ENCODE measurements around the gene ITPKB. TPM values are rescaled to one million over a fixed set of nuclear protein-coding genes. Genes with fewer than 3 reads are reported as not detected.

Gene ITPKB
- total RNA-seq, 1 donor from 2014 or later = 19.5 TPM

DNA sequence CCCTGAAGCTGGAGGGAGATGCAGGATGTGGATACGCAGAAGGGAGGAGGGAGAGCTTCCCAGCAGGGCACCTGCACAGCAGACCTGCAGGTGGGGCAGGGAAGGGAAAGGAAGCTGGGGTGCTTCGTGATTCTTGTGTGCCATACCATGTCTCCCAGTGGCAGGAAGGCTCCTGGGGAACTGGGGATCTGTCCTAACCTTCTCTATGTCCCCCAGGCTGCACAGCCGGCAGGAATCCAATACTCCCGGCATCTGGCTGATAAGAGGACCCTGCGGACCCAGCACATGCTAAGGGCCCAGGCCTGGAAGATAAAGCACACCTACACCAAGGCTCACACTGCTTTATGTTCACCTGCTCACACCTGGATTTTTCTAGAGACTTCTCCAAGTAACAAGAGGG is 79.4 kb downstream of the ITPKB start:
- intact Hi-C loops (cut with micrococcal nuclease) = no loop called here
- DNase-seq (no peak), ATAC-seq (no peak)

DNA sequence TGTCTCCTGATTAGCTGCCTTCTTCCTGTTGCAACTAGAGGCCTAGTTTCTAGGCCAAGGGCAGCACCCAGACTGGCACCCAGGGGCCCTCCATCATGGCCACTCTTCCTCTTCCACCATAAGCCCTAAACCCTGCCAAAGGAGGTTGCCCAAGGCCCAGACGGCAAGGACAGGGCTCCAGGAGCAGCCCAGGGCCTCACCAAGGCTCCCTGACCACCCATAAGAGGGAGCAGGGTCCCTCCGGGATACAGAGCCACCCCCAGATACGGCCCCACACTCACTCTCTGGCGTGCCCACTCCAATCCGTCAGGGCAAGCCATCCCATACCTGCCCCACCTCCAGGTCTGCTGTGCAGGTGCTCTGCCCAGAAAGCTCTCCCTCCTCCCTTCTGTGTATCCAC is 79.9 kb downstream of the ITPKB start:
- DNase-seq (no peak), ATAC-seq (no peak)
- intact Hi-C loops (cut with micrococcal nuclease) = no loop called here

DNA sequence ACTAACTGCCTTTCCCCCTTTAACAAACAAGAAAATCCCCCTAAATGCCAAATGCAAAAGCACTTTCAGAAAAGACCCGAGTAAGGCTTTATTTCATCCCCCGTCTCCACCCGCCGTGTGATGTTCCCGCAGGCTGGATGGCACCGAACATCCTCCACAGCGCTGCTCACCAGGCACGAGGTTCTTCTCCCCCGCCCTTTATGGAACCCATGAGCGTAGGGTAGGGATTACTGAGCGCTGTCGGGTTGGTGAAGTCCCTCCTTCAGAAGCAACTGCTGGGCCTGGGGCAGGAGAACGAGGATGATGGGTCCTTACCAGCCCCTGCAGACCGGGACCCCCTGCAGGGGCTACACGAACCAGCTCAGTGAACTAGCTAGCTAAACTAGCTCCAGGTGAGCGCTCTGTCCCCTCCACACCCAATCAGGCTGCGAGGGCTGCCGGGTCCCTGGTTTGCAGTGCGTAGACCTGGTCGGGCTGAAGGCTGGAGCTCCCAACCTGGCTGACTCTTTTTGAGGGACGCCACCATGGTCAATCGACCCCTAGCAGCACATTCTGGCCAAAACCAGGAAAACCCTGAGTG is 80.4 kb downstream of the ITPKB start:
- ATAC-seq = no peak
- no peak for DNase-seq
- intact Hi-C loops (cut with micrococcal nuclease) = no loop called here

DNA sequence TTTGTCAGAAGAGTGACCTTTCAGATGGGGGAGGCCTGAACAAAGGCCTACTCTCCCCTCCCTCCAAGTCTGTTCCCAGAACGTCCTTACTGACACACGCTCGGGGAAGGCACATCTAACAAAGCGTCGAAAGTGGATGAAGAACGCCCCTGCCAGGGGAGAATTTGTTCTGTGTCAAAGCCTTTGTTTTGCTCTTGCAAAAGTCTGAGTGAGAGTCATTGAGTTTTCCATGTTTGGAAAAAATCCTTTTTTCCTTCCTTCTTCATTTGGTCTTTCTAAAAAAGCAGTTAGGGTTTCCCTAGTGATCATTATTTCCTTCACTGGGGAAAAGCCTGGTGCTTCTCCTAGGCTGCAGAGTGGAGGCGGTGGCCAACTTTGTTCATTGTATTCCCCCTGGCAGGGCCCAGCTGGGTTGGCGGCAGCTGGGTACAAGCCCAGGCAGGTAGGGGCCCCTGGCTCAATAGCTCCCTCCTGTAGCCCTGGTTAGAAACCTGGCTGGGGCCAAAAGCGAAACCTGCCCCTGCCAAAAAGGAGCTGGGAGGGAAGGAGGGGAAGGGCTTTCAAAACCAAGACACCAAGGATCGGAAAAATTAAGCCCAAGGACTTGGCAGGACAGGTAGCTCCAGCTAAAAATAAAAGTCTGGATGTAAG is 81.1 kb downstream of the ITPKB start:
- intact Hi-C loops (cut with micrococcal nuclease) = no loop called here
- DNase-seq (no peak), ATAC-seq (no peak)

DNA sequence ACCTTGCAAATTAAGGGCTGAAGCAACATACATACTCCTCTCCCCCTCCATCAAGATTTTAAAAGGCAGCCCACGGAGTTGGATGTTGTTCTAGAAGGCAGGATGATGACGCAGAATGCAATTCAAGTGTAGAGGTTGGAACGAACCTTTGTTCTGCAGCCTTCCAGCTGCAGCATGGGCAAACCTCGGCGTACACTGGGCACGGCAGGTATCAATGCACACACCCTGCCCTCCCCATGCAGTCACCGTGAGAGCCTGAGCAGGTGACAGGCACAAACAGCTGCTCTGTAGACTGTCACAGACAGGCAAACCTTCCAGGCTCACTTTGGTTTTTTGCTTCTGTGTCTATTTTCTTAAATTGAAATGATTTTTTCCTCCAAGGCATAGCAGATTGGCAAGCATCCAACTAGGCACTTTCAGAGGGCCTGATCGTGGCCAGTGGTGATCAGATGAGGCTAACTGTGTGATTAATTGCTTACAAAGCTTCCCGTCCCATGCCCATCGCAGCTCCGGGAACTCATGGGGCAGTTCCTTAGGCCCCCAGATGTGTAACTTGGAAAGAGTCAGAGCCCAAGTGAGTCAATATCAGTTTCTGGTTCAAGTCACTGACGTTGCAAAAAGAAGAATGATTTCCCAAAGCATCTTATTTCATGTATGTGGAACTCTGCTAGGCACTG is 82.3 kb downstream of the ITPKB start:
- intact Hi-C loops (cut with micrococcal nuclease) = no loop called here
- DNase-seq = no peak
- no peak for ATAC-seq

DNA sequence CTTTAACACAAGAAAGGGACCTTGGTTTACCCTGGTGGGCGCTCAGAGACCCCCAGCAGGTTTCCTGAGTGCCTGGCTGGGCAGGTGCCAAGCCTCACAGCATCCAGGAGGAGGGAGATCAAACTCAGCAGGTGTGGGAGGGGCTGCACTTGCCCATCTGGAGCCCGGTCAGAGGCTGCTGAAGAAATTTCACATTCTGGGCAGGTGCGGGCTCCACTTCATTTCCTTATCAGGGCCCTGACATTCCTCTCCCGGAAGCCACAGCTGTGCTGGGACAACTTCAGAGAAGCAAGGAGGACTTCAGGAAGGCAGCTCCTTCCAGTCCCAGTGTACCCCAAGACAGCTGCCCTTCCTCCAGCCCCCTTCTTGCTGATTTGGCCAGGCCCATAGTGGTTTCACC is 82.9 kb downstream of the ITPKB start:
- no peak for ATAC-seq
- intact Hi-C loops (cut with micrococcal nuclease) = no loop called here
- no peak for DNase-seq

DNA sequence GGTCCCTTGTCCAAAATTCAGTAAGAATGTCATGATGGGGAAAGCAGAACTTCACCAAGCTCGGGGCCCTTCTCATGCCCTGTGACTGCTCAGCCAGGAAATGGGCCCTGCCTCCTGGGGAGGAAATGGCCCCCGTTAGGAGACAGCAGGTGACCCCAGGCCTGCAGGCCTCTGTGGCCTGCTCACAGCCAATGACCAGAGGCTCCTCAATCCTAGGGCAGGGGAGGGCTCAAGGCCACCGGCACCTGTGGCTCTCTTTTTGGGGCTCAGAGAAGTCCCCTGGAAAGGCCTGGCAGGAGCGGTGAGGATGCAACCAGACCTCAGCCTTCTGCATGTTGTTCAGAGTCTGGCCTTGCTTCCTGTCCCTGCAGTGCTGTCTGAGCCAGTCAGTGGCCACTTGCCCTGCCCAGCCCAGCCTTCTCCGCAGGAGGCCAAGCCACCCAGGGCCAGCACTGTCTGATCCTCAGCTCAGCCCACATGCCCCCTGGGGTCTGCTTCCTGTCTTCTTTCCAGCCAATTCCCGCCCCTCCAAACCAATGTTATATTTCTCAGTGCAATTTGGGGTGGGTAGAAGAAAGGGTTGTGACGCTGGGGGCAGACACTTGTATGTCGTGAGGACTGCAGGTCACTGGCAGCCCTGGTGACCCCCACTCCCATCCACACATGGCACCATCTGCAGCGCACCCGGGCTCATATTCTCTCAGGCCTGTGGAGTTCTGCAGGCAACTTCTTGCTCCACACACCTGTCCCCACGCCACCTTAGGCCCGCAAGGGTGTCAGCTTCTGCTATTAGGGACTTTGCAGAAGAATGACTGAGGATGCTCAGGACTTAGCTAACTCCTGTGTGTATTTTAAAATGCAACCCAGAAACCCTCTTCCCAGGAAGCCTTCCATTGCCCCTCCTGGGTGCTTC is 83.6 kb downstream of the ITPKB start:
- ATAC-seq = no peak
- intact Hi-C loops (cut with micrococcal nuclease) = no loop called here
- no peak for DNase-seq

DNA sequence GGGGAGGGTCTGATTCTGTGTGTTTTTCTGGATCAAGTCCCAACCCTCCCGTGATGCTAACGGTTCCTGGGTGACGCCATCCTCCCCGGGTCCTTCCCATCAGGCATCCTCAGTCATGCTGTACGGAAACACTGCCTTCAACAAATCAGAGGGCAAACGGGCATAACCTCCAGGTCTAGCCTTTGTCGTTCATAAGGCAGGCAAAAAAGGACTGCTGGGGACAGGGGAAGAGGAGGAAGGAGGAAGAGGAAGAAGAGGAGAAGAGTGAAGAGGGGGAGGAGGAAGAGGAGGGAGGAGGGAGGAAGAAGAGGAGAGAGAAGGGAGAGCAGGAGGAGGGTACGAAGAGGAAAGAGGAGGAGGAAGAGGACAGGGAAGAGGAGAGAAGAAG is 84.4 kb downstream of the ITPKB start:
- no peak for DNase-seq
- intact Hi-C loops (cut with micrococcal nuclease) = no loop called here
- ATAC-seq = no peak

DNA sequence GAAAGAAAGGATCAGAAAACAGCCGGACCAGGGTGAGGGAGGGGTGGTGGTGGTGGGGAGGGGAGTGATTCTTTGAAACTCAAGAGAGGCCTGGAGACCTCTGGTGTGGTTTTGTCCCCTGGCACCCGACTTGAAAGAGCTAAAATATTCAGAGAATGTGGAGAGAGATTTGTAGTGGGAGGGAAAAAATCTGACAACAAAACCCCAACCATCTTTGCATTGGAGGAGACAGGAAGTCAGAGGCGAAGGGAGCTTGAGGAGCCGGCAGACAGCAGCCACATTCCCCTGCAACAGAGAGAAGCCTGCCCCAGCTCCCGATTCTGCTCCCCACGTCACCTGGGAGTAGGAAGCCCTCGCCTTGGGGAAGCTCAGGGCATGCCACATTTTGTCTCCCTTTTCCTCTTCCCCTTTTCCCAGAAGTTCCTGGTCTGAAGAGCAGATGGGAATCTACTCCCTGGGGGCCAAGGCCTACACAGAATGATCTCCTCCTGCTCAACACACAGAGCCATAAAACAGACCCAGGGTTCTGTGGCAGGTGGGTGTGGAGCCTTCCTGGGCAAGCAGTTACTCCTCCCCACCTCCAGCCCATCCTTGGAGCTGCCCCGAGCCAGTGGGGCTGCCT is 84.9 kb downstream of the ITPKB start:
- ATAC-seq (no peak), DNase-seq (no peak)
- intact Hi-C loops (cut with micrococcal nuclease) = no loop called here

DNA sequence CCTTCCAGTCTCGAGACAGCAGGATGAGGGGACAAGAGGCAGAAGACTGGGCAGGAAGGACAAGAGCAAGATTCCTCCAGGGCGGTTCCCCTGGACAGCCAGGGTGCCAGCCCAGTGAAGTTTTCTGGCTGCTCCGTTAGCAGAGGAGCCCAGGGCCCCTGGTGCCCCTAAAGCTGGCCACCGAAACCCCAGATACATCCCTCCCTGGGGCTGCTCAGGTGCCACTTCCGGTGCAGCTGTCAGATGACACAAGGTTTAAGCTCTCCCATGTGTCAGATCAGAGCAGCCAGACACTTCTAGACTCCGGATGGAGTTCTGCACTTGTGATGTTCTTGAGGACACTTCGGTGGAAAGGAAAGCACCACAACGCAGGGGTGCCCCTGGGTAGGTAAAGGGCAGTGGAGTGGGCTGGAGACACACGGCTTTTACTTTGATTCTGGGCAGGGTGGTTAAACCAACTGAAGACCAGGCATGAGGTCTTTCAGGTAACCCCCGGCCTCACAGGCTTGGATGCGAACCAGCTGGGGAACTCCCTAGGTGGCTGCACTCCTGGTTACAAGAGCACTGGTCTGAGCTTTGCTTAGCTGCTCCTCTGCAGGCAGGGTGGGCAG is 85.7 kb downstream of the ITPKB start:
- DNase-seq (peak; percentile 14), ATAC-seq (no peak)
- intact Hi-C loops (cut with micrococcal nuclease) = no loop called here

DNA sequence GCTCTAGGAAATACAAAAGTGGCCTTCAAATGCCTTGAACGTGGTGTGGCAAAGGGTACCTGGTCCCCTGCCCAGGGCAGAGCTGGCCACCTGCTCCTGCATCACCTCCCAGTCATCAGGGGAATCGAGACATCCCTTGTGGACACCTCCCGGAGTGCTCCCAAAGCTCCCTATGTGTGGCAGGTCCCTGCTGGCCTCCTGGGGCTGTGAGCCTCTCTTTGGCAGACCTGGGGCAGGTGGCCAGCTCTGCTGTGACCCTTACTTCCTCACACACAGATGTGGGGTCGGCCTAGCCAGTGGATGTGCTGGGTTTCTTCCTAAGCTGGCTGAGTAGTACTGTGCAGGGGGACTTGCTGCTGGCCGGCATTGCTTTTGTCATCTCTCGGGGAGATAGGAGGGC is 86.5 kb downstream of the ITPKB start:
- intact Hi-C loops (cut with micrococcal nuclease) = no loop called here
- ATAC-seq (no peak), DNase-seq (peak; percentile 33)

DNA sequence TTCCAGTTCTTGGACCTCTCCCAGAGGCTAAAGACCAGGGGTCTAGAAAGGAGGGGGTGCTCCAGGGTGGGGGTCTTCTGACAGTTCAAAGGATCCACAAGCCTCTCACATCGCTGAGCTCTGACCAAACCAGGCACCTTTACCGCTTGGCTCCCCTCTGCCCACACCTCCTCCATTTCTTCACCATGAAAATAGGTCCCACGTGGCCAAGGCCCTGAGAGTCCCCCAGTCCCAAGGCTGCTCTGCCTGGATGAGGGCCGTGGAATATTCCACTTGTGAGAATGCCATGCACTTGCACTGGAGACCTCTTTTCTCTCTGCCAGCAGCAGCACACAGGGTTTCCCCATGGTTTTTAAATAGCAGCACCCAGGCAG is 87.4 kb downstream of the ITPKB start:
- ATAC-seq (no peak), DNase-seq (peak; percentile 22)
- intact Hi-C loops (cut with micrococcal nuclease) = no loop called here

DNA sequence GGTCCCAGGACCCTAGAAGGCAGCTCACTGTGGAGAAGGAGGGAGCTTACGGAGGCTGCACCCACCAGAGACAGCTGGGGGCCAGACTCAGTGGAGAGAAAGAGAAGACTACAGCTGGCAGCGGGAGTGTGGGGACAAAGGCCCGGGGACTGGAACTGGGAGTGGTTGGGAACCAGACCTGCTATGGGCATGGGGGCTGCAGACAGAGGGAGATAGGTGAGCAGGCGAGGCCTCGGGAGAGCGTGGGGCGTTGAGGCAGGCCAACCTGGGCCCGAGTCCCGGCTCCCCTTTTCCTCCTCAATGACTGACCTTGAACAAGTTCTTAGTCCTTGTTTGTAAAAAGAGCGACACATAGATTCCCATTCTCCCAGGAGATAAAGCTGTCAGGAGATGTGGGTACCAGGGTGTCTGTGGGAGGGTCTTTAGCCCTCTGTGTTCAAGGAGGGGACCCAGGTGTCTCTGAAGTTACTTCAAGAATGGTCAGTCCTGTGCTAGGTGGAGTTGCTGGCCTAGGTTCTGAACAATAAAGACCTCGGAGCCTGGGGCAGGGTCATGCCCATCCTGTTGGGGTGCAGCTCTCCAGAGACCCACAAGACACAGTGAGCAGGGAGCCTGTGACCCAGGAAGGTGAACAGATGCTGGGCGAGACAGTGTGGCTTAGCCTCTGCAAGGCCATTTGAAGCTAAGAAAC is 87.9 kb downstream of the ITPKB start:
- no peak for ATAC-seq
- peak; percentile 23 for DNase-seq
- intact Hi-C loops (cut with micrococcal nuclease) = no loop called here

DNA sequence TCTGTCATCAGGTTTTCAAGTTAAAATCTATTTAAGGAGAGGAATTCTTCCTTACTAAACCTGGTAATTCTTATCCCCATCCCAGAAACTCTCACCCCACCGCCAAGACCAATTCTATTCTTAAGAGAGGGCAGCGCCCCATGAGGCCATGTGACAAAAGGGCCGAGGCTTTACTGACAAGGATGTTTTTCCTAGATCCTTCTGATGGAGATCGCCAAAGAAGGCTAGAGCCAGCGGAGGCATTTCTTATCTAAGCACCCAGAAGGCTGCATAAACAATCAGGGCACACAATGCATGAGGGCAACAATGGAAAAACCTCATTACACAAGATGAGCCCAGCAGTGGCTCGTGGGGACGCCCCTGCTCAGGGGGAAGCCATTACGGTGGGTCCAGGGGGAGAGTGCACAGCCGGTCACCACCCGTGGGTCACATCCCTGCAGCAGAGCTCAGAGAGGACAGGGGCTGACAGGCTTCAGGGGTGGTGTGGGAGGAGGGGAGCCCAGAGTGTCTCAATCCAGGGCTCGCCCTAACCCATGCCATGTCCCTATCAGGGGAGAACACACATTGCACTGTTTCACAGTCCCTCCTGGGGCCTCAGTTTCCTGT is 88.7 kb downstream of the ITPKB start:
- ATAC-seq = peak; percentile 10
- peak; percentile 26 for DNase-seq
- intact Hi-C loops (cut with micrococcal nuclease) = no loop called here

DNA sequence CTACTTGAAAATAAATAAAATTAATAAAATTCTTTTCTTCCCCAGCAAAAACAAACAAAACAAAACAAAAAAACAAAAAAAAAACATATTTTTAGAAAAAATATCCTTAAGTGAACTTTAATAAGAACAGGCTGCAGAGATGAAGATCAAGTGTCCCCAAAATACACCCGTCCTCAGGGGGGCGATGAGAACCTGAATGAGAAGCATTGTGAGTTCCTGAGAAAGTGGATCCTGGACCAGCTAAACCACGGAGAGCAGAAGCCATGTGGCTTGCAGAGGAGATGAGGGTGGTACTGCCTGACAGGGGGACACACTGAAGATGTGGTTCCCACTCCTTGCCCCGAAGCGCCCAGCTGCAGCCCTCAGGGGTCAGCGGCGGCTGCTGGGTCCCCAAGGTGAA is 89.3 kb downstream of the ITPKB start:
- ATAC-seq (no peak), DNase-seq (peak; percentile 26)
- intact Hi-C loops (cut with micrococcal nuclease) = no loop called here

DNA sequence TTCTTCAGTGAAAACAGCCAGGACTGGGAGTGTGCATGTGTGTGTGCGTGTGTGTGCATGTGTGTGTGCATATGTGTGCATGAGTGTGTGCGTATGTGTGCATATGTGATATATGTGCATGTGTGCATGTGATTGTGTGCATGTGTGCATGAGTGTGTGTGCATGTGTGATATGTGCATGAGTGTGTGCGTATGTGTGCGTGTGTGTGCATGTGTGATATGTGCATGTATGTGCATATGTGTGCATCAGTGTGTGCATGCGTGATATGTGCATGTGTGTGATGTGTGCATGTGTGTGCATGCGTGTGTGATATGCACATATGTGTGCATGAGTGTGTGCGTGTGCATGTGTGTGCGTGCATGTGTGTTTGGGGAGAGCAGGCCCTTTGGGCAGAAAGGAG is 89.8 kb downstream of the ITPKB start:
- intact Hi-C loops (cut with micrococcal nuclease) = no loop called here
- ATAC-seq (no peak), DNase-seq (peak; percentile 18)

DNA sequence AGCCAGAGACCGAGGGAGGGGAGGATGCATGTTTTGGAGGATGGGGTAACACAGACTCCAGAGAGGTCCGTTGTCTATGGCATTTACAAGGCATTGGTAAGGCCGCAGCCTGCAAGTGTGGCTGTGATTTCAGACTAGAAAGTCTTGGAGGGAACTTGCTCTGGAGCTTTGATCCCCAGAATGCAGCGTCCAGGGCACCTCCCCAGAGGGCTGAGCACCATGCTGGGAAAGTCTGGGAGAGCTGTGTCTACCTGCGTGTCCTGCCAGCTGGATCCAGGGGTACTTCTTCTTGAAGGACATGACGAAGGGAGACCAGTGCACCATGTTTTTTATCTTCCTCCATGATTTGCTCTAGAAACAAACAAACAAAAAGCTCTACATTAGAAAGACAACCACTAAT is 90.7 kb downstream of the ITPKB start:
- DNase-seq (peak; percentile 4), ATAC-seq (no peak)
- intact Hi-C loops (cut with micrococcal nuclease) = no loop called here

DNA sequence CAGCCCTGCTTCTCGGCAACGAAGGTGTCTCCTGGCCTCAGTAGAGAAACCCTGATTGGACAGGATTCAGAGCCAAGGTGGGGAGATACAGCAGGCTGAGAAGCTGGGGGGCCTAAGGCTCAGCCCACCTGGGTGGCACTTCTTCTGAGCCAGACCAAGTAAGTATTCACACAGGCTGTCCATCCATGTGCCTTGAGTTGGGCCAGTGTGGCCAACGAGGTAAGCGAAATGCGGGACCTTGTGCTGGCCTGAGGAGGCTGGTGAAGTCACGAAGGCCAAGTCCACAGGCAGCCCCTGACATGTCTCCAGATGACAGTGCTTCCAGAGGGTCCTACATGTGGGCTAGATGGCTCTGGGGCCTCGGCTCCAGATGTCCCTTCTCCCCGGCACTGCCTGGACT is 91.4 kb downstream of the ITPKB start:
- intact Hi-C loops (cut with micrococcal nuclease) = no loop called here
- DNase-seq = peak; percentile 21

More for the DNA sequence above, 91.4 kb downstream of the ITPKB start:
- no peak for ATAC-seq

Data from left ventricle myocardium superior (tissue), 1 donor.